Measurements from ENCODE around the gene ADRA2C. TPM values are rescaled to one million over a fixed set of nuclear protein-coding genes. Genes with fewer than 3 reads are reported as not detected.

ADRA2C gene
- total and polyA plus RNA-seq, 9 of the 15 experiments (the other 6 are each of a cell fraction or from before 2014, with no cell fraction given), result 0.06 to 0.58 (median 0.14) TPM; not detected in 2

DNA sequence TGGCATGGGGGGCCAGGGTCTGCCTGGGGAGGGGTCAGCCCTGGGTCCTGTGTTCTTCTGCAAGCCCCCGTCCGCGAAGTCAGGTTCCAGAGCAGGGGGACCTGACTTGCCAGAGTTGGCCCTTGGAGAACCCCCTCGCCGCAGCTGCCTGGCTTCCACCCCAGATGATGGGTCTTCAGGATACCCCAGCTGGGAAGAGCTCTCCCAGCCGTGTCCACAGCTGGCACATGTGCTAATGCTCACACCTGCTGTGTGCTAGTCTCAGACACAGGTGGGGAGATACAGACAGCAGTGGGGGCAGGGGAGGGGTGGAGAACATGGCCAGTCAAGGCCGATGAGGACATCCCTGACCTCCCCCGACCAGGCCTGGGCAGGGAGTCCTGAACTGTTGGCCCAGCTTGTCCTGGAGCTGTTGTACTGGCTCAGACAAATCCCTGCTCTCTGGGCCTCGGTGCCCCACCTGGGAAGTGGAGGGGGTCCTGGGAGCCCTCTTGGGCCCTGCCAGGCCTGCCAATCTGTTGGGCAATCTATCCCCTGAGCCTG lies 3.5 kb downstream of the ADRA2C start:
- Histone ChIP-seq H3K36me3 (ENCODE audit: control insufficient read depth, insufficient read depth, low read length) (no peaks in the 10 kb centered on the region), H3K9ac (ENCODE audit: insufficient read depth in 1 of 2, low read depth in 2 of 2, low read length in 2 of 2) (no peak overlapping the region), H3K9me1 (ENCODE audit: control insufficient read depth, insufficient read depth, low read length) (no peaks in the 10 kb centered on the region), H3K9me3 (replicated peaks; ENCODE audit: control insufficient read depth, insufficient read depth, low read depth, low read length) (no peaks in the 10 kb centered on the region), H3K27ac (ENCODE audit: extremely low read depth, low read depth, low read length) (no peak overlapping the region), H3K4me2 (ENCODE audit: insufficient read depth, low read length) (no peak overlapping the region), H3K4me3 (no peak overlapping the region), H3K27me3 (ENCODE audit: control insufficient read depth in 2 of 2, insufficient read depth in 2 of 2, low read length in 2 of 2) (peaks cover 16 to 48% of the 10 kb centered on the region in 2 experiments; a peak in 4 of 5 replicates), H3K4me1 (replicated peaks in 1 of 2; ENCODE audit: control insufficient read depth in 2 of 2, insufficient read depth in 2 of 2, low read length in 2 of 2) (peaks cover 0 to 26% of the 10 kb centered on the region in 2 experiments; a peak in 2 of 5 replicates), H4K20me1 (replicated peaks; ENCODE audit: control insufficient read depth, insufficient read depth, low read length) (peaks cover 19% of the 10 kb centered on the region; the same call in 1 of the 2 replicates), H3K79me2 (ENCODE audit: control insufficient read depth, insufficient read depth, low read length) (no peaks in the 10 kb centered on the region), H2AFZ (ENCODE audit: low read depth, low read length) (no peak overlapping the region)
- no peak for TF ChIP-seq ELF1 (tag; IDR thresholded peaks at IDR 0.05)
- TF ChIP-seq, protein P1, sequence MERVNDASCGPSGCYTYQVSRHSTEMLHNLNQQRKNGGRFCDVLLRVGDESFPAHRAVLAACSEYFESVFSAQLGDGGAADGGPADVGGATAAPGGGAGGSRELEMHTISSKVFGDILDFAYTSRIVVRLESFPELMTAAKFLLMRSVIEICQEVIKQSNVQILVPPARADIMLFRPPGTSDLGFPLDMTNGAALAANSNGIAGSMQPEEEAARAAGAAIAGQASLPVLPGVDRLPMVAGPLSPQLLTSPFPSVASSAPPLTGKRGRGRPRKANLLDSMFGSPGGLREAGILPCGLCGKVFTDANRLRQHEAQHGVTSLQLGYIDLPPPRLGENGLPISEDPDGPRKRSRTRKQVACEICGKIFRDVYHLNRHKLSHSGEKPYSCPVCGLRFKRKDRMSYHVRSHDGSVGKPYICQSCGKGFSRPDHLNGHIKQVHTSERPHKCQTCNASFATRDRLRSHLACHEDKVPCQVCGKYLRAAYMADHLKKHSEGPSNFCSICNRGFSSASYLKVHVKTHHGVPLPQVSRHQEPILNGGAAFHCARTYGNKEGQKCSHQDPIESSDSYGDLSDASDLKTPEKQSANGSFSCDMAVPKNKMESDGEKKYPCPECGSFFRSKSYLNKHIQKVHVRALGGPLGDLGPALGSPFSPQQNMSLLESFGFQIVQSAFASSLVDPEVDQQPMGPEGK (CRISPR knock-in tag; IDR thresholded peaks at IDR 0.05; ENCODE audit: borderline replicate concordance), result no peak
- TF ChIP-seq, protein P2, sequence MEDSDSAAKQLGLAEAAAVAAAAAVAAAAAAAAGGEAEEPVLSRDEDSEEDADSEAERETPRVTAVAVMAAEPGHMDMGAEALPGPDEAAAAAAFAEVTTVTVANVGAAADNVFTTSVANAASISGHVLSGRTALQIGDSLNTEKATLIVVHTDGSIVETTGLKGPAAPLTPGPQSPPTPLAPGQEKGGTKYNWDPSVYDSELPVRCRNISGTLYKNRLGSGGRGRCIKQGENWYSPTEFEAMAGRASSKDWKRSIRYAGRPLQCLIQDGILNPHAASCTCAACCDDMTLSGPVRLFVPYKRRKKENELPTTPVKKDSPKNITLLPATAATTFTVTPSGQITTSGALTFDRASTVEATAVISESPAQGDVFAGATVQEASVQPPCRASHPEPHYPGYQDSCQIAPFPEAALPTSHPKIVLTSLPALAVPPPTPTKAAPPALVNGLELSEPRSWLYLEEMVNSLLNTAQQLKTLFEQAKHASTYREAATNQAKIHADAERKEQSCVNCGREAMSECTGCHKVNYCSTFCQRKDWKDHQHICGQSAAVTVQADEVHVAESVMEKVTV (CRISPR knock-in tag; IDR thresholded peaks at IDR 0.05), result no peak
- TF ChIP-seq KAT7 (CRISPR knock-in tag; IDR thresholded peaks at IDR 0.05; ENCODE audit: borderline replicate concordance), result no peak
- TF ChIP-seq ZNF764 (CRISPR knock-in tag; IDR thresholded peaks at IDR 0.05; ENCODE audit: low read depth), result no peak
- no peak for TF ChIP-seq MAFF (IDR thresholded peaks at IDR 0.05; ENCODE audit: low read length)
- no peak for TF ChIP-seq STAT5B (CRISPR knock-in tag; IDR thresholded peaks at IDR 0.05)
- TF ChIP-seq CREM (IDR thresholded peaks at IDR 0.05; ENCODE audit: low read depth), result no peak
- TF ChIP-seq PRPF4 (IDR thresholded peaks at IDR 0.05; ENCODE audit: insufficient read depth, low read depth, low read length, poor library complexity, severe bottlenecking), result no peak
- no peak for TF ChIP-seq TAF15 (IDR thresholded peaks at IDR 0.05; ENCODE audit: low read depth, low read length)
- TF ChIP-seq PHF8 (IDR thresholded peaks at IDR 0.05; ENCODE audit: borderline replicate concordance, low read length), result no peak
- TF ChIP-seq DPF2 (IDR thresholded peaks at IDR 0.05), result no peak
- no peak for TF ChIP-seq EWSR1 (IDR thresholded peaks at IDR 0.05; ENCODE audit: borderline replicate concordance, low read depth, partially characterized antibody)
- TF ChIP-seq HCFC1 (IDR thresholded peaks at IDR 0.05; ENCODE audit: low read depth, low read length), result no peak
- no peak for TF ChIP-seq CHD4 (IDR thresholded peaks at IDR 0.05; ENCODE audit: insufficient read depth, insufficient replicate concordance, low read depth, low read length, poor library complexity, severe bottlenecking)
- intact Hi-C loops (cut with micrococcal nuclease), result no loop called here
- ATAC-seq (no peak), DNase-seq (ENCODE audit: extremely low read depth in 1 of 4, low spot score in 3 of 4) (no peak), FAIRE-seq (no peak)
- in situ Hi-C loops (cut with MboI), result loop anchor here (10.0 kb wide), 1 partner anchor 175 kb away; no protein-coding TSS in a partner anchor
- BruUV-seq (replicated peaks), result no TSS peak
- 4% methylated on average over 8 of the region's 9 CpGs for whole genome bisulfite sequencing (ENCODE audit: insufficient coverage, low coverage, missing lambda C conversion rate)
- ChIA-PET CTCF (ENCODE audit: low intra/inter-chr PET ratio) (no interaction called here), POLR2A (no interaction called here)

Data from K562 (cell line).